NCI-H2107 treated with DMSO at 0.1 percent for 48 hours (cell line): ENCODE data around the gene SRPK2.
"Not testable (repeated sequence)": the region's sequence is repeated elsewhere in the genome, so short reads cannot be mapped to it uniquely, and the experiment has no call there.

Source experiments
- DNase-seq: peaks from one replicate; lab custom pipeline; 2025; ENCODE audit not compliant: unreplicated experiment; lab: John Stamatoyannopoulos, UW

Gene SRPK2

GRCh38 chr7:105339404-105340323, 49.1 kb downstream of the SRPK2 start:
- no peak for DNase-seq

GRCh38 chr7:105337529-105337928, 51.2 kb downstream of the SRPK2 start:
- no peak for DNase-seq

GRCh38 chr7:105336009-105336408, 52.7 kb downstream of the SRPK2 start:
- no peak for DNase-seq

GRCh38 chr7:105332661-105333060, 56.1 kb downstream of the SRPK2 start:
- not testable (repeated sequence) for DNase-seq

GRCh38 chr7:105330526-105330925, 58.2 kb downstream of the SRPK2 start:
- DNase-seq = no peak

- no peak for DNase-seq
These were observed 61.5 kb downstream of the SRPK2 start for GRCh38 chr7:105327201-105327600.

- DNase-seq = no peak
These were observed 63.4 kb downstream of the SRPK2 start for GRCh38 chr7:105325216-105325904.

GRCh38 chr7:105324606-105325005, 64.1 kb downstream of the SRPK2 start:
- not testable (repeated sequence) for DNase-seq

GRCh38 chr7:105323366-105323765, 65.4 kb downstream of the SRPK2 start:
- DNase-seq = no peak

GRCh38 chr7:105322655-105323277, 66.0 kb downstream of the SRPK2 start:
- no peak for DNase-seq

GRCh38 chr7:105321754-105322455, 66.8 kb downstream of the SRPK2 start:
- no peak for DNase-seq

- DNase-seq = no peak
These were observed 67.8 kb downstream of the SRPK2 start for GRCh38 chr7:105320896-105321295.

GRCh38 chr7:105319578-105319977, 69.1 kb downstream of the SRPK2 start:
- no peak for DNase-seq

- no peak for DNase-seq
These were observed 72.0 kb downstream of the SRPK2 start for GRCh38 chr7:105316578-105317344.

- DNase-seq = peak; percentile 14
These were observed 73.4 kb downstream of the SRPK2 start for GRCh38 chr7:105315357-105315756.

- peak; percentile 33 for DNase-seq
These were observed 79.2 kb downstream of the SRPK2 start for GRCh38 chr7:105309235-105310169.

- no peak for DNase-seq
These were observed 81.5 kb downstream of the SRPK2 start for GRCh38 chr7:105307163-105307672.

GRCh38 chr7:105306298-105306748, 82.4 kb downstream of the SRPK2 start:
- DNase-seq = peak; percentile 21

- no peak for DNase-seq
These were observed 83.1 kb downstream of the SRPK2 start for GRCh38 chr7:105305633-105306032.
